ENCODE measurements around the gene IL27RA.

The IL27RA gene

DNA sequence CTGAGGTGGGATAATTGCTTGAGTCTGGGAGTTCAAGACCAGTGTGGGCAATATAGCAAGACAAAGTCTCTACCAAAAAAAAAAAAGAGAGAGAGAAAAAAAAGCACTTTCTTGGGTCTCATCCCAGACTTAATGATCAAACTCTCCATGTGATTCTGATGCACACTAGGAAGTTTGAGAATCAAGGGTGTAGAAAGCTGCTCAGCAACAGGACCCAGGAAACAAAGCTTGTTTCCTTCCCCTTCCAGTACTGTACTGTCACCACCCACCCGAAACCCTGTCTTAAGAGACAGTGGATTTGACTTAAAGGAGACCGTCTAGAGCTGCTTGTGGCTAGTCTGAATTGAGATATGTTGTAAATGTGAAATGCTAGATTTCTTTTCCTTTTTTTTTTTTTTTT lies 46.8 kb downstream of the IL27RA start:
- Histone ChIP-seq H3K9me3 (ENCODE audit: control insufficient read depth, low read length) (no peaks in the 10 kb centered on the region), H3K36me3 (ENCODE audit: control insufficient read depth, insufficient read depth, low read length) (no peaks in the 10 kb centered on the region), H3K4me1 (ENCODE audit: control insufficient read depth, insufficient read depth, low read length, poor library complexity, severe bottlenecking) (peaks cover 5% of the 10 kb centered on the region), H3K4me3 (ENCODE audit: extremely low read depth, insufficient read depth, low read length, poor library complexity, severe bottlenecking) (no peak overlapping the region), H3K27ac (ENCODE audit: low read depth, low read length, severe bottlenecking) (no peak overlapping the region)
- 80% methylated on average over 1 of the region's 2 CpGs; no CpG with 5 or more reads in 1 of the 2 experiments for WGBS, 2 experiments (ENCODE audit: insufficient coverage in 2 of 2)

DNA sequence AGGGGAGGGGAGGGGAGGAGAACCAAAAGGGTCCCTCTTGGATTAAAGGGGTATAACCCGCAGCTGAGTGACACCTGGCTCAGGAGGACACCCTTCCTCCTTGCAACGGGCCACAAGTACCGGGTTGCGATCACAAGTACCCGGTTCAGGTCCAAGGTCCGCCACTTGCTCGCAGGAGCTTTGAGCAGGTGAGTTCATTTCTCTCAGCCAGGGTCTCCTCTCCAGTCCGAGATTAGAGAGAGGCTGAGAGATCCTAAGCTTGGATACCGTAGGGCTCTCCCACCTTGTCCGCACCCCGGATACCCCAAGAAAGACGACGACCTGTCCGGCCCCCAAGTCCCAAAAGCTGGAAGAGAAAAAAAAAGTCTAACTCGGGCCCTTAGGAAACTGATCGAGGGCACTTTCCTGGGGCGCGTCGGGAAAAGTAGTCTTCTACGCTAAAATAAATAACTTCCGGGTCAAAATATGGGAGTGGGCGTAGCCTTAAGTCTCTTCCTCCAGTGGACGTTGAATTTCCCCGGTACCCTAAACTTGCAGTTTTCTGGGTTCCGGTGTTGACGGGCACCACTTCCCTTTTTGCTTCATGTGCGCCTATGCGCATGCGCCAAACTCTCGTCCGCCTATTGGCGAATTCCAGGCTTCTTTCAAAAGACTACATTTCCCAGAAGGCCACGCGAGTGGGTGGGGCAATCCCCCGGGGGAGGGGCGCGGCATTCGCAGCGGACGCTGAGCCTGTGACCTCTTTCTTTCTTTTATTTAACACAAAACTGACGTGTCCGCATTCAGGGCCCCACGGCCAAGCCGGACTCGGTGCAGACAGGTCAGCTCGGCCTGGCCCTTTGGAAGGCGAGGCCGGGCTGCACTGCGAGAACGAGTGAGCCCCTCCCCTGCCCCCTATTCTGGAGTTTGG lies 49.6 kb downstream of the IL27RA start:
- peak overlapping the region; percentile 49 for H3K27ac ChIP-seq (ENCODE audit: low read depth, low read length, severe bottlenecking)
- 3% methylated on average over 40 to 50 of the region's 50 CpGs for whole genome bisulfite sequencing, 2 experiments (ENCODE audit: insufficient coverage in 2 of 2)

DNA sequence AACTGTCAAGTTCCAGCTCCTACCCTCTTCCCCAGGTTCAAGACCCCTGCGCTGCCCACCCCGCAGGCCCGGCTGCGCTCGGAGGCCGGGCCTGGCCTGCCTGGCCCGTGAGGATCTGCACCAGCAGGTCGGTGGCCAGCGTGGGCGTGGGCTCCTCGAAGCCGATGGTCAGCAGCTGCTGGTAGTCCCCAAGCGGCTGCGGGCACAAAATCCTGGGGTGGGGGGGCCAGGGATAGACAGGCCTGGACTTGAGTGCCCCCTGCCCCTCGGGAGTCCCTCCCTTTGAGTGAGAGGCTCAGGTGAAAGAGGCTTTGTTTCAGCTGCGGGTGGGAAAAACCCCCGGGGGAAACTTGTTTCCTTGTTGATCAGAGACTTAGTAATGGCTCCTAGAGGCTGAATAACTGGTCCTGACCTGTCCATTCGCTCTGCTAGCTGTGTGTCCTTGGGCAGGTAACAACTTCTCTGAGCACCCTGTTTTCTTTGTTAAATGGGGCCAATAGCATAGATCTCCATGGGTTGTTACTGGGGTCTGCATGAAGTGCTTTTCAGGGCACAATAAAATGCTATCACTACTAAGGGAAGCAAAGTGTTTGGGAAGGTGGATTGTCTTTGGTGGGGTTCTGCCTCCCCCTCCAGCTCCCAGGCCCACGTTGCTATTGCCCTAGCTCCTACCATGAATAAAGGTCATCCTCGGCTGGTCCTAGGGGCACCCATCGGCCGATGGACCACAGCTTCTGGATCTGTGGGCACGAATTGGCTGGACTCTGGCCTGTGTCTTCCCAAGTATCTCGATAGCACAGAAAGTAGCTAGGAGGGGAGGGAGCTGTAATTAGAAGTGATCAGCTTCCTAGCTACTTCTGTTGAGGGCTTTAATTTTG lies 50.5 kb downstream of the IL27RA start:
- WGBS, 2 experiments (ENCODE audit: insufficient coverage in 2 of 2), result 48 to 75% methylated on average over 10 to 22 of the region's 24 CpGs
- Histone ChIP-seq H3K27ac (ENCODE audit: low read depth, low read length, severe bottlenecking) (peak overlapping the region; percentile 49), H3K4me3 (ENCODE audit: extremely low read depth, insufficient read depth, low read length, poor library complexity, severe bottlenecking) (peak overlapping the region; percentile 66)

More for the DNA sequence above, 49.6 kb downstream of the IL27RA start:
- peak overlapping the region; percentile 66 for H3K4me3 ChIP-seq (ENCODE audit: extremely low read depth, insufficient read depth, low read length, poor library complexity, severe bottlenecking)
- peaks cover 5% of the 10 kb centered on the region for H3K36me3 ChIP-seq (ENCODE audit: control insufficient read depth, insufficient read depth, low read length)
- no peaks in the 10 kb centered on the region for H3K9me3 ChIP-seq (ENCODE audit: control insufficient read depth, low read length)
- H3K4me1 ChIP-seq (ENCODE audit: control insufficient read depth, insufficient read depth, low read length, poor library complexity, severe bottlenecking), result no peaks in the 10 kb centered on the region

DNA sequence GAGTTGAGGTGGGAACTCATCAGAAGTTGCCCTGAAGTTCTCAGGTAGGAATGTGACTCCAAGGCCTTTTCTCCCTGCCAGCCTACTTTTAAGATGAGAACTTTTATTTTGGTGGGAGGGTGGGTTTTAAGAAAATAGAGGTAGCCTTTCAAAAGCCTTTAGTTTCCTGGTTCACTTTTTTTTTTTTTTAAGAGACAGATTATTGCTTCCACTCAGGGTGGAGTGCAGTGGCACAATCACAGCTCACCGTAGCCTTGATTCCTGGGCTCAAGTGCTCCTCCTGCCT lies 51.1 kb downstream of the IL27RA start:
- no peaks in the 10 kb centered on the region for H3K4me1 ChIP-seq (ENCODE audit: control insufficient read depth, insufficient read depth, low read length, poor library complexity, severe bottlenecking)
- peaks cover 15% of the 10 kb centered on the region for H3K36me3 ChIP-seq (ENCODE audit: control insufficient read depth, insufficient read depth, low read length)
- H3K4me3 ChIP-seq (ENCODE audit: extremely low read depth, insufficient read depth, low read length, poor library complexity, severe bottlenecking), result no peak overlapping the region
- H3K27ac ChIP-seq (ENCODE audit: low read depth, low read length, severe bottlenecking), result no peak overlapping the region
- no peaks in the 10 kb centered on the region for H3K9me3 ChIP-seq (ENCODE audit: control insufficient read depth, low read length)
- 62 to 65% methylated on average over 1 of the region's 1 CpG for WGBS, 2 experiments (ENCODE audit: insufficient coverage in 2 of 2)

More for the DNA sequence above, 50.5 kb downstream of the IL27RA start:
- no peaks in the 10 kb centered on the region for H3K9me3 ChIP-seq (ENCODE audit: control insufficient read depth, low read length)
- H3K36me3 ChIP-seq (ENCODE audit: control insufficient read depth, insufficient read depth, low read length), result peaks cover 14% of the 10 kb centered on the region
- H3K4me1 ChIP-seq (ENCODE audit: control insufficient read depth, insufficient read depth, low read length, poor library complexity, severe bottlenecking), result no peaks in the 10 kb centered on the region

DNA sequence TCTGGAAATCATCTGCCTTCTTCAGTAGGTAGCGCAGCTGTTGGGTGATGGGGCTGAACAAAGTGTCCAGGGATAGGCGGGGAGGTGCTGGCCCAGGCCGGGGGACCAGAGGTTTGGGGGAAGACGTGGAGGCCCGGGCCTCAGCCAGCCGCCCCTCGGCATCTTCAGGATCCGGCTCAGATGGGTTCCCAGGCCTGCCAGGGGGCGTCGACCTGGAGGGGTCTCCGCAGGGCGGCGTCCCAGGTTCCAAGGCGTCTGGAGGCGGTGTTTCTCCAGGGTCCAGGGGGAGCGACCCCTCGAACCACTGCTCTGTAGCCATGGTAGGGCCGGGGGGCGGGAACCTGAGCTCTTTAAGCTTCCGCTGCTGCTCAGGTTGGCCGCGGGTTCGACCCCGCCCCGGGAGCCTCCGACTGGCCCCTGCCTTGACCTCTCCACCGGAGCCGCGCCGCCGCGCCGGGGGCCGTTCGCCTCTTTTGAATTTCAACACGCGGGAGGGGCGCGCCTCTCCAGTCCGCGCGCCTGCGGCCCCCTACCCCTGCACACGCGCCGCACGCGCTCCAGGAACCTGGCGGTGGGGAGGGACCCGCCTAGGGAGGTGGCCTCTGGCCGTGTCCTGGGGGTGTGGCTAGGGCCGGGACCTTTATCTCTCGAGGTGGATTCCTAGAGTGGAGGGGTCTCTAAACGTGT lies 53.9 kb downstream of the IL27RA start, which contains the start of gene C19orf67:
Gene C19orf67 (minus strand): TSS at position 475 of the 687 bp plus-strand sequence. CDS start 156 bp downstream, at position 319.
- WGBS, 2 experiments (ENCODE audit: insufficient coverage in 2 of 2), result 89 to 91% methylated on average over 48 of the region's 54 CpGs
- H3K27ac ChIP-seq (ENCODE audit: low read depth, low read length, severe bottlenecking), result no peak within 1 kb of the TSS
- H3K4me1 ChIP-seq (ENCODE audit: control insufficient read depth, insufficient read depth, low read length, poor library complexity, severe bottlenecking), result peaks cover 3% of the 10 kb centered on the region
- no peak within 1 kb of the TSS for H3K4me3 ChIP-seq (ENCODE audit: extremely low read depth, insufficient read depth, low read length, poor library complexity, severe bottlenecking)
- peaks cover 31% of the 10 kb centered on the region for H3K36me3 ChIP-seq (ENCODE audit: control insufficient read depth, insufficient read depth, low read length)
- H3K9me3 ChIP-seq (ENCODE audit: control insufficient read depth, low read length), result no peaks in the 10 kb centered on the region

DNA sequence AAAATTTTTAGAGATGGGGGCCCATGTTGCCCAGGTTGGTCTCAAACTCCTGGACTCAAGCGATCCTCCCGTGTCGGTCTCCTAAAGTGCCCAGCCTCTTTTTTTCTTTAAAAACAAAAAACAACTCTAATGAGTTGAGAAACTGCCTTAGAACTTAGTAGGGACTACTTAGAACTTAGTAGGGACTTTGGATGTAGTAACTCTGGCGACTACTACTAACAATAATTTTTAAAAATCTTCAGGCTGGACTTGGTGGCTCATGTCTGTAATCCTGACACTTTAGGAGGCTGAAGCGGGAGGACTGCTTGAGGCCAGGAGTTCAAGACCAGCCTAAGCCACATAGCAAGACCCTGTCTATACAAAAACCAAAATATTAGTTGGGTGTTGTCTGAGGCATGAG lies 54.5 kb downstream of the IL27RA start:
- H3K9me3 ChIP-seq (ENCODE audit: control insufficient read depth, low read length), result no peaks in the 10 kb centered on the region
- H3K27ac ChIP-seq (ENCODE audit: low read depth, low read length, severe bottlenecking), result no peak overlapping the region
- WGBS, 2 experiments (ENCODE audit: insufficient coverage in 2 of 2), result 100% methylated on average over 1 of the region's 5 CpGs; no CpG with 5 or more reads in 1 of the 2 experiments
- peaks cover 31% of the 10 kb centered on the region for H3K36me3 ChIP-seq (ENCODE audit: control insufficient read depth, insufficient read depth, low read length)
- peaks cover 3% of the 10 kb centered on the region for H3K4me1 ChIP-seq (ENCODE audit: control insufficient read depth, insufficient read depth, low read length, poor library complexity, severe bottlenecking)
- no peak overlapping the region for H3K4me3 ChIP-seq (ENCODE audit: extremely low read depth, insufficient read depth, low read length, poor library complexity, severe bottlenecking)

DNA sequence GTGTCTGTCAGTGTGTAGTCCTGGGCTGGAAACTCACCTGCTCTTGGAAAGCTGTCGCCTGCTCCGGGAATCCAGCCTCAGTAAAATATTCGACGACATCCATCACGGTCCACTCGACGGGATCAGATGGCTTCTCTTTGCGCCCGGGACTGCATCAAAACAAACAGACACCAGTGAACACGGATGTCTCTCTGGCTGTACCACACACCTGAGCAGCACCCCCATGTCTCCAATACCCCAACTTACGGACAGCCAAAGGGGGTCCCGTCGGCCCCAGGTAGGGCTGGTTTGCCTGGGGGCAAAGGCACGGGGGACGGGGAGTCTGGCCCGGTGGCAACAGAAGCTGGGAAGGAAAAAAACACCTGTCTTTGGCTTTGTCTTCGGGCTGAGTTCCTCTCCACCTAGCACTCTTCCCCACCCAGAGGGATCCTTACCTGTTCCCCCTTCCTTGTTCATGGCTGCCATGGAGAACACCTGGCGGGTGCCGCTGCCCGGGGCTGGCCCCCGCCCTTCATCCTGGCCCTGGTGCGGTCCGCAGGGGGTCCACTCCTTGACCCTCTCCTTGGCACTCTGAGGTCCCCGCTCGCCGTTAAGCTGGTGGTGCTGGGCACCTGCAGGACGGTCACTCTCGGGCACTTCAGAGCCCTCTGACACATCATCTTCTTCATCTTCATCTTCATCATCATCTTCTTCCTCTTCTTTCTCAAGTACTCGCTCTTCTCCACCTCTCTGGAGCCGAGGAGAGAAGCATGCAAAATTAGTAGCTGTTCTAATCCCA lies 57.3 kb downstream of the IL27RA start:
- Histone ChIP-seq H3K4me1 (ENCODE audit: control insufficient read depth, insufficient read depth, low read length, poor library complexity, severe bottlenecking) (peaks cover 6% of the 10 kb centered on the region), H3K9me3 (ENCODE audit: control insufficient read depth, low read length) (peaks cover 9% of the 10 kb centered on the region), H3K4me3 (ENCODE audit: extremely low read depth, insufficient read depth, low read length, poor library complexity, severe bottlenecking) (peak overlapping the region; percentile 42), H3K36me3 (ENCODE audit: control insufficient read depth, insufficient read depth, low read length) (peaks cover 31% of the 10 kb centered on the region), H3K27ac (ENCODE audit: low read depth, low read length, severe bottlenecking) (no peak overlapping the region)
- 92% methylated on average over 23 to 30 of the region's 30 CpGs for whole genome bisulfite sequencing, 2 experiments (ENCODE audit: insufficient coverage in 2 of 2)

DNA sequence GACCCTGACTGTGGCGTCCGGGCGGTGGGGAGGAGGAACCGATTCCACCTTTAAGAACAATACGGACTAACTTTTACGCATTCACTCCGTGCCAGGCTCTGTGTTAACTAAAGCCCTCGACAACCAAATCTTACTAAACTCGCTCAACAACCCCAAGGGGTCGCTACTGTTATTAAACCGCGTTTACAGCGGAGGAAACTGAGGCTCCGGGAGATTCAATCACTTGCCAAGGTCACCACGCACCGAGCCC lies 57.8 kb downstream of the IL27RA start:
- peaks cover 6% of the 10 kb centered on the region for H3K4me1 ChIP-seq (ENCODE audit: control insufficient read depth, insufficient read depth, low read length, poor library complexity, severe bottlenecking)
- peaks cover 31% of the 10 kb centered on the region for H3K36me3 ChIP-seq (ENCODE audit: control insufficient read depth, insufficient read depth, low read length)
- peaks cover 14% of the 10 kb centered on the region for H3K9me3 ChIP-seq (ENCODE audit: control insufficient read depth, low read length)
- H3K27ac ChIP-seq (ENCODE audit: low read depth, low read length, severe bottlenecking), result no peak overlapping the region
- peak overlapping the region; percentile 42 for H3K4me3 ChIP-seq (ENCODE audit: extremely low read depth, insufficient read depth, low read length, poor library complexity, severe bottlenecking)
- WGBS, 2 experiments (ENCODE audit: insufficient coverage in 2 of 2), result 9 to 14% methylated on average over 13 to 16 of the region's 16 CpGs

DNA sequence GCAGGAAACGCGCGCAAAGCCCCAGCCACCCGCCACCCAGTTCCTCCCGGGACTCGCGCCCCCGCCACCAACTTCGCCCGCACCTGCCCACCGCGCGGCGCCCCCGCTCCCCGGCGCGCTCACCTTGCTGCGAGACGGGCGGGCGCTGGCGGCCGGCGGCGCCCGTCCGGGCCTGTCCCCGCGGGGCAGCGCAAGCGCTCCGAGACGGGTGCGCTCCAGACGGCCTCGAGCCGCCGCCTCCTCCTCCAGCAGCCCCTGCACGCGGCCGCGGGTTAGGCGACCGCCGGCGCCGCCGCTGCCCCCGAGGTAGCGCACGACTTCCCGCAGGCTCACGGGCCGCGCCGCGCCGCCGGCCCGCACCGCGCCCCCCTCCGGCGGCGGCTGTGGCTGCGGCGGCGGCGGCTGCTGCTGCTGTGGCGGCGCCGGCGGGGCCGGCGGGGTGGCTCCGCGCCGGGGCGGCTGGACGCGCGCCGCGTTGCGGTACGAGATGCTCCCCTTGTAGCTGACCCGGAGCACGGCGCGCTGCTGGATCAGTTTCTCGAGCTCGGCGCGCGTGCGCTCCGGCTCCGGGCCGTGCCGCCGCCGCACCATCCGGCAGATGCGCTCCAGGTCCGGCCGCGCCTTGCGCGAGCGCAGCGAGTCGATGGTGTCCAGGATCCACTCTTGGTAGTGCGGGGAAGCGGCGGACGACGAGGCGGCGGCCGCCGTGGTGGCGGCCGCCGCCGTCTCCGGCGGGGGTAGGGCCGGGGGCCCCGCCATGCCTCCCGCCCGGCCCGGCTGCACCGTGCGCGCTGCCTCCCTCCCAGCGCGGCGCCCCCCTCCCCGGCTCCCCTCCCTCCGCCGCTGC lies 58.3 kb downstream of the IL27RA start:
- Histone ChIP-seq H3K9me3 (ENCODE audit: control insufficient read depth, low read length) (peaks cover 14% of the 10 kb centered on the region), H3K27ac (ENCODE audit: low read depth, low read length, severe bottlenecking) (peak overlapping the region; percentile 75), H3K36me3 (ENCODE audit: control insufficient read depth, insufficient read depth, low read length) (peaks cover 31% of the 10 kb centered on the region), H3K4me3 (ENCODE audit: extremely low read depth, insufficient read depth, low read length, poor library complexity, severe bottlenecking) (peak overlapping the region; percentile 50), H3K4me1 (ENCODE audit: control insufficient read depth, insufficient read depth, low read length, poor library complexity, severe bottlenecking) (peaks cover 6% of the 10 kb centered on the region)
- WGBS, 2 experiments (ENCODE audit: insufficient coverage in 2 of 2), result 0% methylated on average over 52 to 103 of the region's 142 CpGs

Data from mesodermal cell (in vitro differentiated cells).